ENCODE measurements around the gene HMGCL.
"Not testable (repeated sequence)": the region's sequence is repeated elsewhere in the genome, so short reads cannot be mapped to it uniquely, and the experiment has no call there.

The HMGCL gene

GRCh38 chr1:23825762-23826522 lies 713 bp upstream of the HMGCL start:
- no peak for DNase-seq

GRCh38 chr1:23824711-23825075 lies 536 bp downstream of the HMGCL start:
- no peak for DNase-seq

- no peak for DNase-seq
These were observed 1.5 kb downstream of the HMGCL start for GRCh38 chr1:23823767-23824166.

GRCh38 chr1:23817633-23818032 lies 7.6 kb downstream of the HMGCL start:
- DNase-seq = no peak

- DNase-seq = no peak
These were observed 8.3 kb downstream of the HMGCL start for GRCh38 chr1:23816906-23817305.

GRCh38 chr1:23816361-23816760 lies 8.9 kb downstream of the HMGCL start:
- DNase-seq = no peak

- no peak for DNase-seq
These were observed 11.2 kb downstream of the HMGCL start for GRCh38 chr1:23814016-23814415.

- DNase-seq = no peak
These were observed 14.2 kb downstream of the HMGCL start for GRCh38 chr1:23810818-23811540.

GRCh38 chr1:23809751-23810171 lies 15.5 kb downstream of the HMGCL start:
- peak; percentile 48 for DNase-seq

- no peak for DNase-seq
These were observed 17.8 kb downstream of the HMGCL start for GRCh38 chr1:23807453-23807852.

GRCh38 chr1:23806280-23806679 lies 18.9 kb downstream of the HMGCL start:
- no peak for DNase-seq

- DNase-seq = no peak
These were observed 20.2 kb downstream of the HMGCL start for GRCh38 chr1:23805025-23805424.

GRCh38 chr1:23804183-23804835 lies 20.9 kb downstream of the HMGCL start:
- DNase-seq = no peak

GRCh38 chr1:23803674-23804073 lies 21.6 kb downstream of the HMGCL start:
- no peak for DNase-seq

- not testable (repeated sequence) for DNase-seq
These were observed 22.4 kb downstream of the HMGCL start for GRCh38 chr1:23802809-23803342.

- DNase-seq = no peak
These were observed 23.4 kb downstream of the HMGCL start for GRCh38 chr1:23801876-23802275.

GRCh38 chr1:23801338-23801748 lies 23.9 kb downstream of the HMGCL start:
- no peak for DNase-seq

GRCh38 chr1:23800400-23801337 lies 24.6 kb downstream of the HMGCL start, which contains the start of gene GALE:
Gene GALE, minus strand, starts transcription at chr1:23800754. Its CDS starts 1,747 bp downstream, at chr1:23799007.
- DNase-seq = peak; percentile 92

- no peak for DNase-seq
These were observed 25.4 kb downstream of the HMGCL start for GRCh38 chr1:23799570-23800399.

GRCh38 chr1:23799255-23799569 lies 26.0 kb downstream of the HMGCL start:
- no peak for DNase-seq

GRCh38 chr1:23798662-23799142 lies 26.5 kb downstream of the HMGCL start:
- DNase-seq = no peak

All from activated gamma-delta T cell (primary cell).